Neural progenitor cell (in vitro differentiated cells): Measurements from ENCODE around the gene FKBP15. TPM values are rescaled to one million over a fixed set of nuclear protein-coding genes. Genes with fewer than 3 reads are reported as not detected.

Experiments
- DNase-seq: peaks from one replicate; pipeline ENCODE4 v3.0.0-alpha.2; 2016; ENCODE audit warnings: low spot score
- H2AFZ ChIP-seq: fragments of 200-600 bp; sonication (generic); replicated peaks from 2 replicates; pipeline ENCODE4 v1.6.1; 2016; ENCODE audit warnings: antibody characterized with exemption
- H3F3A ChIP-seq: fragments of 200-600 bp; sonication (generic); 2 replicates; pipeline ENCODE4 v1.6.1; 2016; ENCODE audit warnings: antibody characterized with exemption, low read depth
- H3K27ac ChIP-seq: fragments of 200-600 bp; sonication (generic); 2 replicates; pipeline ENCODE4 v1.5.1; 2016; ENCODE audit warnings: mild to moderate bottlenecking
- H3K27me3 ChIP-seq: fragments of 200-600 bp; sonication (generic); 2 replicates; pipeline ENCODE4 v1.6.1; 2016; ENCODE audit warnings: mild to moderate bottlenecking, moderate library complexity
- H3K36me3 ChIP-seq: fragments of 200-600 bp; sonication (generic); 2 replicates; pipeline ENCODE4 v1.5.1; 2016
- H3K4me1 ChIP-seq: fragments of 200-600 bp; sonication (generic); 2 replicates; pipeline ENCODE4 v1.6.1; 2016; ENCODE audit warnings: mixed run types
- H3K4me2 ChIP-seq: fragments of 200-600 bp; sonication (generic); 2 replicates; pipeline ENCODE4 v1.6.1; 2016
- H3K4me3 ChIP-seq: fragments of 200-600 bp; sonication (generic); 2 replicates; pipeline ENCODE4 v1.5.1; 2016
- H3K79me2 ChIP-seq: fragments of 200-600 bp; sonication (generic); 2 replicates; pipeline ENCODE4 v1.6.1; 2016; ENCODE audit warnings: low read depth
- H3K9ac ChIP-seq: fragments of 200-600 bp; sonication (generic); 2 replicates; pipeline ENCODE4 v1.6.1; 2016
- H3K9me3 ChIP-seq: fragments of 200-600 bp; sonication (generic); 2 replicates; pipeline ENCODE4 v1.5.1; 2016; ENCODE audit warnings: low read depth
- H4K20me1 ChIP-seq: fragments of 200-600 bp; sonication (generic); 2 replicates; pipeline ENCODE4 v1.6.1; 2016; ENCODE audit warnings: low read depth
- H3K27ac Mint-ChIP-seq: 3 replicates; pipeline ENCODE4 v1.8.0; 2021; ENCODE audit warnings: mixed read lengths
- H3K27me3 Mint-ChIP-seq: 2 replicates; pipeline ENCODE4 v1.8.0; 2022; ENCODE audit warnings: low read depth, mild to moderate bottlenecking, inconsistent platforms, moderate library complexity, mixed read lengths; ENCODE audit not compliant: insufficient read depth
- H3K36me3 Mint-ChIP-seq: 3 replicates; pipeline ENCODE4 v1.8.0; 2021; ENCODE audit warnings: mixed read lengths
- H3K4me1 Mint-ChIP-seq: 3 replicates; pipeline ENCODE4 v1.8.0; 2021; ENCODE audit warnings: mixed read lengths
- H3K4me3 Mint-ChIP-seq: 3 replicates; pipeline ENCODE4 v1.8.0; 2021; ENCODE audit warnings: mild to moderate bottlenecking, moderate library complexity, mixed read lengths
- H3K9me3 Mint-ChIP-seq: 3 replicates; pipeline ENCODE4 v1.8.0; 2020; ENCODE audit warnings: mixed read lengths
- CTCF ChIP-seq: fragments of 200-600 bp; sonication (generic); IDR thresholded peaks from 2 replicates; pipeline ENCODE4 v1.5.1; 2017; ENCODE audit warnings: antibody characterized with exemption, mild to moderate bottlenecking
- EZH2 ChIP-seq: fragments of 200-600 bp; sonication (generic); IDR thresholded peaks from 2 replicates; pipeline ENCODE4 v1.6.1; 2017; ENCODE audit warnings: antibody characterized with exemption, mild to moderate bottlenecking, moderate library complexity
- EZH2phosphoT487 ChIP-seq: fragments of 200-600 bp; sonication (generic); IDR thresholded peaks from 2 replicates; pipeline ENCODE4 v1.6.1; 2017; ENCODE audit warnings: antibody characterized with exemption
- total RNA-seq: library from RNA; depleted of rRNA; stranded (reverse); fragments of >200 nt; gene quantifications from 2 replicates; pipeline ENCODE4 v1.2.3, GENCODE V29; 2015; ENCODE audit warnings: low replicate concordance

The FKBP15 gene
- total RNA-seq, 1 donor from 2014 or later: 25.5 TPM

GRCh38 chr9:113158446-113158845, 62.6 kb downstream of the FKBP15 start:
- H3K79me2 ChIP-seq: no peaks in the 10 kb centered on the region
- peaks cover 15% of the 10 kb centered on the region for H3K36me3 Mint-ChIP-seq

GRCh38 chr9:113156880-113157279, 64.2 kb downstream of the FKBP15 start:
- DNase-seq: no peak
- H3K36me3 Mint-ChIP-seq: peaks cover 6% of the 10 kb centered on the region
- peaks cover 7% of the 10 kb centered on the region for H3K27me3 Mint-ChIP-seq
- no peaks in the 10 kb centered on the region for H4K20me1 ChIP-seq
- no peaks in the 10 kb centered on the region for H3K36me3 ChIP-seq
- no peak overlapping the region for H3K4me3 ChIP-seq
- H3K27me3 ChIP-seq: peaks cover 16% of the 10 kb centered on the region
- H2AFZ ChIP-seq: no peak overlapping the region
- H3K9me3 Mint-ChIP-seq: no peaks in the 10 kb centered on the region
- no peak overlapping the region for H3K27ac ChIP-seq
- H3F3A ChIP-seq: no peaks in the 10 kb centered on the region
- no peak overlapping the region for H3K4me2 ChIP-seq
- peaks cover 6% of the 10 kb centered on the region for H3K4me1 ChIP-seq
- no peaks in the 10 kb centered on the region for H3K9me3 ChIP-seq
- TF ChIP-seq EZH2: no peak
- TF ChIP-seq CTCF: no peak
- TF ChIP-seq EZH2phosphoT487: no peak
- H3K4me1 Mint-ChIP-seq: peaks cover 15% of the 10 kb centered on the region
- H3K27ac Mint-ChIP-seq: no peak overlapping the region
- H3K4me3 Mint-ChIP-seq: no peak overlapping the region
- H3K9ac ChIP-seq: no peak overlapping the region
- H3K79me2 ChIP-seq: no peaks in the 10 kb centered on the region

More at GRCh38 chr9:113158446-113158845, 62.6 kb downstream of the FKBP15 start:
- Histone ChIP-seq H3K27ac (no peak overlapping the region), H4K20me1 (no peaks in the 10 kb centered on the region), H2AFZ (no peak overlapping the region), H3K36me3 (no peaks in the 10 kb centered on the region), H3K4me2 (no peak overlapping the region), H3F3A (no peaks in the 10 kb centered on the region), H3K4me1 (peaks cover 6% of the 10 kb centered on the region), H3K9ac (no peak overlapping the region), H3K4me3 (no peak overlapping the region), H3K9me3 (no peaks in the 10 kb centered on the region), H3K27me3 (peaks cover under 1% of the 10 kb centered on the region)
- DNase-seq: no peak
- TF ChIP-seq EZH2: no peak
- TF ChIP-seq CTCF: no peak
- TF ChIP-seq EZH2phosphoT487: no peak
- H3K4me1 Mint-ChIP-seq: peaks cover 15% of the 10 kb centered on the region
- no peaks in the 10 kb centered on the region for H3K9me3 Mint-ChIP-seq
- no peaks in the 10 kb centered on the region for H3K27me3 Mint-ChIP-seq
- H3K4me3 Mint-ChIP-seq: no peak overlapping the region
- H3K27ac Mint-ChIP-seq: no peak overlapping the region

- peaks cover 15% of the 10 kb centered on the region for H3K27me3 Mint-ChIP-seq
- H3K4me3 Mint-ChIP-seq: no peak overlapping the region
Observed at GRCh38 chr9:113155911-113156588, 65.0 kb downstream of the FKBP15 start.

More at GRCh38 chr9:113155911-113156588, 65.0 kb downstream of the FKBP15 start:
- no peaks in the 10 kb centered on the region for H3K36me3 ChIP-seq
- peaks cover 7% of the 10 kb centered on the region for H3F3A ChIP-seq
- no peak overlapping the region for H3K4me3 ChIP-seq
- H2AFZ ChIP-seq: no peak overlapping the region
- H3K9me3 Mint-ChIP-seq: no peaks in the 10 kb centered on the region
- no peak overlapping the region for H3K27ac Mint-ChIP-seq
- H3K36me3 Mint-ChIP-seq: peaks cover 6% of the 10 kb centered on the region
- no peak overlapping the region for H3K4me2 ChIP-seq
- peaks cover 11% of the 10 kb centered on the region for H3K4me1 Mint-ChIP-seq
- no peak for DNase-seq
- H3K4me1 ChIP-seq: peaks cover 8% of the 10 kb centered on the region
- H3K9me3 ChIP-seq: no peaks in the 10 kb centered on the region
- TF ChIP-seq CTCF (no peak), EZH2phosphoT487 (no peak), EZH2 (no peak)
- no peak overlapping the region for H3K9ac ChIP-seq
- H3K79me2 ChIP-seq: no peaks in the 10 kb centered on the region
- H4K20me1 ChIP-seq: no peaks in the 10 kb centered on the region
- H3K27ac ChIP-seq: no peak overlapping the region
- peaks cover 25% of the 10 kb centered on the region for H3K27me3 ChIP-seq
